Measurements from ENCODE around the gene HOXD12. TPM values are rescaled to one million over a fixed set of nuclear protein-coding genes. Genes with fewer than 3 reads are reported as not detected.

HOXD12 gene
- total RNA-seq, 2 experiments from 2014 or later: 0.25 TPM; not detected in 1

GRCh38 chr2:176130957-176131847, 31.6 kb downstream of the HOXD12 start:
- no TSS peak for BruUV-seq (replicated peaks)
- Histone ChIP-seq H3K9me3 (ENCODE audit: low read length) (no peaks in the 10 kb centered on the region), H3K4me2 (ENCODE audit: low read length) (no peak overlapping the region), H3K79me2 (ENCODE audit: insufficient read depth, low read depth, low read length) (no peaks in the 10 kb centered on the region), H4K20me1 (ENCODE audit: insufficient read depth, low read length) (no peaks in the 10 kb centered on the region), H2AFZ (ENCODE audit: low read length) (no peak overlapping the region), H3K4me3 (ENCODE audit: low read depth, low read length, poor library complexity, severe bottlenecking) (no peak overlapping the region), H3K4me1 (ENCODE audit: insufficient read depth, low read length, poor library complexity, severe bottlenecking) (no peaks in the 10 kb centered on the region), H3K27ac (ENCODE audit: low read depth, low read length, poor library complexity, severe bottlenecking) (no peak overlapping the region), H3K9me2 (ENCODE audit: insufficient read depth, low read length) (no peaks in the 10 kb centered on the region), H3K36me3 (ENCODE audit: insufficient read depth, low read length) (no peaks in the 10 kb centered on the region)
- DNase-seq (ENCODE audit: low spot score): no peak
- ChIA-PET POLR2A (interaction anchor here (0.6 to 1.0 kb wide), 4 partner anchors 165 to 1376 kb away, joined by 3 to 5 read pairs (median 4); no protein-coding TSS in a partner anchor), CTCF (ENCODE audit: unreplicated experiment) (no interaction called here)
- TF ChIP-seq CTCF (conservative IDR thresholded peaks at IDR 0.05; ENCODE audit: low read length) (no peak), EZH2phosphoT487 (IDR thresholded peaks at IDR 0.05; ENCODE audit: borderline replicate concordance, low read depth, low read length) (no peak; the same call in 1 of the 2 replicates)
- intact Hi-C loops (cut with micrococcal nuclease; ENCODE audit: unreplicated experiment): no loop called here

DNA sequence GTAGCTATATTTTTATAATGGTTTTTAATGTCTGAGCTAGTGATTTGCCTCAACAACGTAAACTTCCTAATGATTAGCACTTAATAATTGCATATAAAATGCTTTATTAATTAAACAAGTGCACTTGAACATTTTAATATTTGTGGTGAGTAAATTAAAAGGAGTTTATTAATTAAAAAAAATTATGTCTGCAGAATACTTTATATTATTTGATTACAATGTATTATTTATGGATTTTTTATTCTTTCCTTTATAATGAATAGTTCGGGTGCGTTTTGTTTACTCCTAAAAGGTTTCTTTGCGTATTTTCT, 32.2 kb downstream of the HOXD12 start:
- CTCF ChIA-PET (ENCODE audit: unreplicated experiment): interaction anchor here (1.2 kb wide), 1 partner anchor 323 kb away, joined by 7 read pairs; no protein-coding TSS in a partner anchor
- TF ChIP-seq CTCF (conservative IDR thresholded peaks at IDR 0.05; ENCODE audit: low read length) (no peak), EZH2phosphoT487 (IDR thresholded peaks at IDR 0.05; ENCODE audit: borderline replicate concordance, low read depth, low read length) (no peak)
- Histone ChIP-seq H3K79me2 (ENCODE audit: insufficient read depth, low read depth, low read length) (no peaks in the 10 kb centered on the region), H3K36me3 (ENCODE audit: insufficient read depth, low read length) (no peaks in the 10 kb centered on the region), H3K4me1 (ENCODE audit: insufficient read depth, low read length, poor library complexity, severe bottlenecking) (no peaks in the 10 kb centered on the region), H3K27ac (ENCODE audit: low read depth, low read length, poor library complexity, severe bottlenecking) (no peak overlapping the region), H4K20me1 (ENCODE audit: insufficient read depth, low read length) (no peaks in the 10 kb centered on the region), H3K4me2 (ENCODE audit: low read length) (0 out of 2 replicates have a peak overlapping the region, but pooled peaks have one; percentile 35), H3K9me3 (ENCODE audit: low read length) (no peaks in the 10 kb centered on the region), H3K9me2 (ENCODE audit: insufficient read depth, low read length) (no peaks in the 10 kb centered on the region), H2AFZ (ENCODE audit: low read length) (no peak overlapping the region), H3K4me3 (ENCODE audit: low read depth, low read length, poor library complexity, severe bottlenecking) (no peak overlapping the region)
- BruUV-seq (replicated peaks): no TSS peak
- POLR2A ChIA-PET: interaction anchor here (0.9 to 1.0 kb wide), 2 partner anchors 164 to 285 kb away, joined by 3 to 4 read pairs; no protein-coding TSS in a partner anchor
- intact Hi-C loops (cut with micrococcal nuclease; ENCODE audit: unreplicated experiment): no loop called here
- no peak for DNase-seq (ENCODE audit: low spot score)

Measured in OCI-LY7 (cell line).